Hepatocyte (in vitro differentiated cells): ENCODE data around the gene PPP1R14B.

ENCODE experiments used
- CTCF ChIP-seq: fragments of 200-600 bp; sonication (generic); IDR thresholded peaks from 2 replicates; pipeline ENCODE4 v1.5.1; 2016; ENCODE audit warnings: antibody characterized with exemption, mild to moderate bottlenecking; ENCODE audit not compliant: poor library complexity
- EZH2 ChIP-seq: fragments of 200-600 bp; sonication (generic); IDR thresholded peaks from 2 replicates; pipeline ENCODE4 v1.6.1; 2016; ENCODE audit warnings: antibody characterized with exemption, mild to moderate bottlenecking, borderline replicate concordance
- EZH2phosphoT487 ChIP-seq: fragments of 200-600 bp; sonication (generic); IDR thresholded peaks from one replicate; pipeline ENCODE4 v1.6.1; 2018; ENCODE audit warnings: antibody characterized with exemption, mild to moderate bottlenecking, low read depth, moderate library complexity; ENCODE audit not compliant: unreplicated experiment, severe bottlenecking

- no peak for TF ChIP-seq CTCF
- TF ChIP-seq EZH2phosphoT487: no peak
- TF ChIP-seq EZH2: no peak
Measured at GRCh38 chr11:64249038-64249437, 2.3 kb upstream of the PPP1R14B start.
